Measurements from ENCODE around the gene SALL4.

- TF ChIP-seq, protein P1, sequence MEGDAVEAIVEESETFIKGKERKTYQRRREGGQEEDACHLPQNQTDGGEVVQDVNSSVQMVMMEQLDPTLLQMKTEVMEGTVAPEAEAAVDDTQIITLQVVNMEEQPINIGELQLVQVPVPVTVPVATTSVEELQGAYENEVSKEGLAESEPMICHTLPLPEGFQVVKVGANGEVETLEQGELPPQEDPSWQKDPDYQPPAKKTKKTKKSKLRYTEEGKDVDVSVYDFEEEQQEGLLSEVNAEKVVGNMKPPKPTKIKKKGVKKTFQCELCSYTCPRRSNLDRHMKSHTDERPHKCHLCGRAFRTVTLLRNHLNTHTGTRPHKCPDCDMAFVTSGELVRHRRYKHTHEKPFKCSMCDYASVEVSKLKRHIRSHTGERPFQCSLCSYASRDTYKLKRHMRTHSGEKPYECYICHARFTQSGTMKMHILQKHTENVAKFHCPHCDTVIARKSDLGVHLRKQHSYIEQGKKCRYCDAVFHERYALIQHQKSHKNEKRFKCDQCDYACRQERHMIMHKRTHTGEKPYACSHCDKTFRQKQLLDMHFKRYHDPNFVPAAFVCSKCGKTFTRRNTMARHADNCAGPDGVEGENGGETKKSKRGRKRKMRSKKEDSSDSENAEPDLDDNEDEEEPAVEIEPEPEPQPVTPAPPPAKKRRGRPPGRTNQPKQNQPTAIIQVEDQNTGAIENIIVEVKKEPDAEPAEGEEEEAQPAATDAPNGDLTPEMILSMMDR (conservative IDR thresholded peaks at IDR 0.05 in 1 of 2, IDR thresholded peaks at IDR 0.05 in 1 of 2; ENCODE audit: low read depth in 1 of 2, low read length in 2 of 2), result no peak
- no peak for TF ChIP-seq EZH2 (IDR thresholded peaks at IDR 0.05; ENCODE audit: low read length, missing control alignments)
These were observed 38.5 kb upstream of the SALL4 start for GRCh38 chr20:51840865-51841264.
